H54 (cell line): ENCODE data around the gene PPP1R27.

Source experiments
- DNase-seq: peaks from one replicate; pipeline ENCODE4 v3.0.0; 2011; ENCODE audit warnings: low spot score, mixed read lengths; ENCODE audit not compliant: insufficient read length
- FAIRE-seq: peaks from 3 replicates; lab custom pipeline; 2011; peaks lifted over from hg19 to GRCh38; lab: Jason Lieb, UNC
- POLR2A ChIP-seq: IDR thresholded peaks from 2 replicates; pipeline ENCODE4 v1.6.1; 2011; ENCODE audit warnings: low read depth, mild to moderate bottlenecking, low read length

PPP1R27 gene

DNA sequence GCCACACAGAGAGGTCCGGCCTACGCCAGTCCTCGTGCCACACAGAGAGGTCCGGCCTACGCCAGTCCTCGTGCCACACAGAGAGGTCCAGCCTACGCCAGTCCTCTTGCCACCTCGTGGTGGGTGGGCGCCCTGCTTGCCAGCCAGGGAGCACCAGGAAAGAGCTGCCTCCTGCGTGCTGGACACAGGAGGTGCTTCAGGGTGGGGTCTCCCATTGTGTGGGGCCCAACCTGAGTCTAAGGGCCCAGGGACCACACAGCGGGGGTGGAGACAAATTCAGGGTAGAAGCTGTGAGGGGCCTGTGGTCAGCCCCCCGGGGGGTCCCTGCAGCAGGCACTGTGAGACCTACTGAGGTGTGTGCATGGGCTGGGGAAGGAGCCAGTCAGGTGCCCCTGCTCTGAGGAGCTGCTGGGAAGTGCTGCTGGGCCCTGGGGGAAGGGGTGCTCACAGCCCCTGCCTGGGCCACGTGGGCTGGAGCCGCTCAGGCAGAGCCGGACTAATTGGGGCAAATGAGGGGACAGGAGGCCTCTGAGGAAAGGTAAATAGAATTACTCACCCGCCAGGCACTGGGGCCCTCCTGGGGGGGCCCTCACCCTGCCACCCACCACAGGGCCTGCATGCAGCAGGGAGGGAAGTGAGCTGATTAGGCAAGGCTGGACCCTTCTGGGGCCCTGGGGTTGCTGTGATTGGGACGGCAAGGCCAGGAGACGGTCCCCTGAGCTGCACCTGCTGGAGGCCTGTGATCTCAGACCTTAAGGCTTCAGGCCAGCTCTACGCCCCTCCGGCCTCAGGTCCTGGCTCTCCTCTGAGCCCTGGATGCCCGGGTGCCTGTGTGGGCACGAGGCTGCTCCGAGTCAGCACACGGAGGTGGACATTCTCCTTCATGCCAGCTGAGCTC is 19.9 kb downstream of the PPP1R27 start:
- FAIRE-seq, result no peak
- TF ChIP-seq POLR2A, result no peak
- DNase-seq, result no peak

GRCh38 chr17:81813861-81814683 is 20.8 kb downstream of the PPP1R27 start:
- TF ChIP-seq POLR2A, result no peak

DNA sequence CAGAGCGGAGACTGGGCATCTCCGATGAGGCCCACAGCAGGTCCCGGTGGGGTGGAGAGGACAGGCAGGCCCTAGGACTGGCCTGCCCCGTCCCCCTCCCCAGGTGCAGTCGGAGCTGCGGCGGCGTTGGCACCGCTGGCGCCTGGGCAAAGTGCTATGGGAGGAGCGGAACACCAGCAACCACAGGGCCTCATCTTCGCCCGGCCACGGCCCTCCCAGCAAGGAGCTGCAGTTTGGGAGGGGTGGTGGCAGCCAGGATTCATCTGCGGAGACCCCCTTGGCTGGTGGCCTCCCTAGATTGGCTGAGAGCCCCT is 21.5 kb downstream of the PPP1R27 start:
- FAIRE-seq, result no peak
- TF ChIP-seq POLR2A, result no peak
- DNase-seq, result no peak

More at GRCh38 chr17:81813861-81814683, 20.8 kb downstream of the PPP1R27 start:
- DNase-seq, result no peak
- no peak for FAIRE-seq

DNA sequence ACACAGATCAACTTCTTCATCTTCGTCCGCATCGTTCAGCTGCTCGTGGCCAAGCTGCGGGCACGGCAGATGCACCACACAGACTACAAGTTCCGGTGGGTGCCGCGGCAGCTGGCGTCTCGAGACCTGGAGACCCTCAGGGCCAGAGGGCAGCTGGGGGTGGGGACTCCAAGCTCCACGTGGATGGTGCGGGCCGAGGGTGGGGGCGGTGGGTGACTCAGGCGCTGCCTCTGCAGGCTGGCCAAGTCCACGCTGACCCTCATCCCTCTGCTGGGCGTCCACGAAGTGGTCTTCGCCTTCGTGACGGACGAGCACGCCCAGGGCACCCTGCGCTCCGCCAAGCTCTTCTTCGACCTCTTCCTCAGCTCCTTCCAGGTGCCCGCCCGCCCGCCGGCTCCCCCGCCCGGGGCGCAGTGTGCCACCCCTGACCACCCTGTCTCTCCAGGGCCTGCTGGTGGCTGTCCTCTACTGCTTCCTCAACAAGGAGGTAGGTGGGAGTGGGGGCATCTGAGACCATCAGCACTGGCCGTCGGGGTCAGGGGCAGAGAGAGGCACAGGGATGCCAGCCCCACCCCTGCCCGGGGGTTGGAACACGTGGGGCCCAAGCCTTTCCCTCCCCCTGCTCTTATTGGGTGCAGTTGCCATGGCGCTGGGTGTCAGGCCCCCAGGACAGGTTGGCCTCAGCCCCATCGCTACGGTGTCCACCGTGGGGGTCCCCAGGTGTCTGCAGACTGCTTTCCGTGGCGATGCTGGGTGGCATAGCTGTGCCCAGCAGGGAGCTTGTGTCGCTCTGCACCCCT is 22.1 kb downstream of the PPP1R27 start:
- no peak for FAIRE-seq
- TF ChIP-seq POLR2A, result no peak
- no peak for DNase-seq

DNA sequence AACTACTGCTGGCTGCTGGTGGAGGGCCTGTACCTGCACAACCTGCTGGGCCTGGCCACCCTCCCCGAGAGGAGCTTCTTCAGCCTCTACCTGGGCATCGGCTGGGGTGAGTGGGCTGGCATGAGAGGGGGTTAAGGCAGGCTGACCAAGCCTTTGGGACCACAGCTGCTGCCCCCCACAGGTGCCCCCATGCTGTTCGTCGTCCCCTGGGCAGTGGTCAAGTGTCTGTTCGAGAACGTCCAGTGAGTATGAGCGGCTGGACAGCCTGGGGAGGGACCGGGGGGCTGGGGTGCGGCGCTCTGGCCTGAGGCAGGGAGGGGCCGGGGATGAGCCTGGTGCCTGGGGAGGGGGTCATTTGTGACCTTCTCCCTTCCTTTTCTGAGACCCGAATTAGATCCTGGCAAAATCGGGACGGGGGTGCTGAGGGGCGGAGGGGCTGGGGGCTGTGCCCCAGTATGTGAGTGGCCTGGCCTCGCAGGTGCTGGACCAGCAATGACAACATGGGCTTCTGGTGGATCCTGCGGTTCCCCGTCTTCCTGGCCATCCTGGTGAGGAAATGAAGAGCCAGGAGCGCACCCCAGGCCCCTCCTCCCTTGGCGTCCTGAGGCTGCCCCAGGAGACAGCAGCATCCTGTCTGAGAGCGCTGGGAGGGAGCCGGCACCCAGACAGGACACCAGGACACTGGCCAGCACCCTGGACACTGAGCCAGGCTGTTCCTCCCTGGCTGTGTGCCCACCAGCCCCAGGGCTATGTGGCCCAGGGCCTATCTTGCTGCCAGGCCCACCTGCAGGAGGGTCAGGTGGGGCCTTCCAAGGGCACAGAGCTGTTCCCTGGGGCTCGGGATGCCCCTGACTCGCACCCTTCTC is 22.9 kb downstream of the PPP1R27 start:
- no peak for DNase-seq
- no peak for FAIRE-seq
- no peak for TF ChIP-seq POLR2A

DNA sequence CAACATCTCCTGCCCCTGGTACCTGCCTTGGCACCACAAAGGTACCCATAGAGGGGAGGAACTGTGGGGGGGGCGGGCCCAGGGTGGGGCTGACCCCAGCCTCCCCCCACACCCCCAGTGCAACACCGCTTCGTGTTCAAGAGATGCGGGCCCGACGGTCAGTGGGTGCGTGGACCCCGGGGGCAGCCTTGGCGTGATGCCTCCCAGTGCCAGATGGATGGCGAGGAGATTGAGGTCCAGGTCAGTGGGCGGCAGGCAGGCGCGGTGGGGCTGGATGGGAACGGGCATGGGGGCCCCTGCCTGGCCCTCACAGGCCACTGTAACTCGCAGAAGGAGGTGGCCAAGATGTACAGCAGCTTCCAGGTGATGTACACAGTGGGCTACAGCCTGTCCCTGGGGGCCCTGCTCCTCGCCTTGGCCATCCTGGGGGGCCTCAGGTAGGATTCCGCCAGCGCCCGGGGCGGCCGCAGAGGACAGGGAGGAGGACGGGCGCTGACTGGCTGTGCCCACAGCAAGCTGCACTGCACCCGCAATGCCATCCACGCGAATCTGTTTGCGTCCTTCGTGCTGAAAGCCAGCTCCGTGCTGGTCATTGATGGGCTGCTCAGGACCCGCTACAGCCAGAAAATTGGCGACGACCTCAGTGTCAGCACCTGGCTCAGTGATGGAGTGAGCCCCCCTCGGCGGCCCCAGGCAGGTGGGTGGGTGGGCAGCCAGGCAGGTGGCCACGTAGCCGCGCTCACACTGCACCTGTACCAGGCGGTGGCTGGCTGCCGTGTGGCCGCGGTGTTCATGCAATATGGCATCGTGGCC is 23.8 kb downstream of the PPP1R27 start:
- DNase-seq (no peak), FAIRE-seq (no peak)
- no peak for TF ChIP-seq POLR2A

GRCh38 chr17:81810476-81810875 is 24.4 kb downstream of the PPP1R27 start:
- DNase-seq, result no peak
- TF ChIP-seq POLR2A, result no peak
- no peak for FAIRE-seq

- no peak for DNase-seq
- no peak for FAIRE-seq
- no peak for TF ChIP-seq POLR2A
Observed at GRCh38 chr17:81809556-81809998, 25.3 kb downstream of the PPP1R27 start.

GRCh38 chr17:81808778-81809555 is 25.9 kb downstream of the PPP1R27 start:
- TF ChIP-seq POLR2A, result no peak
- no peak for FAIRE-seq
- no peak for DNase-seq

- FAIRE-seq (no peak), DNase-seq (no peak)
- TF ChIP-seq POLR2A, result no peak
Observed at GRCh38 chr17:81807839-81808238, 27.0 kb downstream of the PPP1R27 start.

- FAIRE-seq, result no peak
- DNase-seq, result no peak
- no peak for TF ChIP-seq POLR2A
Observed at GRCh38 chr17:81807210-81807719, 27.6 kb downstream of the PPP1R27 start.
